GM15510 (cell line): ENCODE results near the gene SPC24.

Experiments
- POLR2A ChIP-seq: IDR thresholded peaks from 3 replicates; pipeline ENCODE4 v1.6.1; 2011; ENCODE audit warnings: borderline replicate concordance; ENCODE audit not compliant: insufficient read length; ENCODE audit errors: extremely low read depth

The SPC24 gene

GRCh38 chr19:11196406-11197287 lies 41.1 kb upstream of the SPC24 start:
- no peak for TF ChIP-seq POLR2A

- no peak for TF ChIP-seq POLR2A
Observed at GRCh38 chr19:11195681-11196080, 40.1 kb upstream of the SPC24 start.

GRCh38 chr19:11194656-11195558 lies 39.3 kb upstream of the SPC24 start:
- no peak for TF ChIP-seq POLR2A

GRCh38 chr19:11194173-11194572 lies 38.6 kb upstream of the SPC24 start:
- TF ChIP-seq POLR2A = no peak

GRCh38 chr19:11192957-11193939 lies 37.7 kb upstream of the SPC24 start:
- TF ChIP-seq POLR2A = no peak

GRCh38 chr19:11191934-11192333 lies 36.4 kb upstream of the SPC24 start:
- TF ChIP-seq POLR2A = no peak

- TF ChIP-seq POLR2A = no peak
Observed at GRCh38 chr19:11191273-11191755, 35.7 kb upstream of the SPC24 start.

- no peak for TF ChIP-seq POLR2A
Observed at GRCh38 chr19:11190501-11190900, 34.9 kb upstream of the SPC24 start.

- TF ChIP-seq POLR2A = no peak
Observed at GRCh38 chr19:11187441-11187840, 31.9 kb upstream of the SPC24 start.

- TF ChIP-seq POLR2A = no peak
Observed at GRCh38 chr19:11182994-11183393, 27.4 kb upstream of the SPC24 start.

- no peak for TF ChIP-seq POLR2A
Observed at GRCh38 chr19:11181488-11181887, 25.9 kb upstream of the SPC24 start.

GRCh38 chr19:11180346-11180745 lies 24.8 kb upstream of the SPC24 start:
- TF ChIP-seq POLR2A = no peak

- TF ChIP-seq POLR2A = peak; percentile 20
Observed at GRCh38 chr19:11179716-11180297, 24.2 kb upstream of the SPC24 start.

- no peak for TF ChIP-seq POLR2A
Observed at GRCh38 chr19:11177592-11177991, 22.0 kb upstream of the SPC24 start.
